GM19099 (cell line): ENCODE measurements around the gene PHF1.
A peak's percentile ranks its signal among the peaks of the same experiment; 100 is the strongest.

ENCODE experiments used
- POLR2A ChIP-seq: IDR thresholded peaks from 3 replicates; pipeline ENCODE4 v1.6.1; 2011; ENCODE audit warnings: low read depth; ENCODE audit not compliant: insufficient read length; ENCODE audit errors: extremely low read depth

PHF1 gene

GRCh38 chr6:33416386-33417127 lies 5.7 kb downstream of the PHF1 start:
- TF ChIP-seq POLR2A: peak; percentile 32

GRCh38 chr6:33417128-33417902 lies 6.5 kb downstream of the PHF1 start:
- TF ChIP-seq POLR2A: no peak

- TF ChIP-seq POLR2A: peak; percentile 79
Observed at GRCh38 chr6:33417903-33418689, 7.3 kb downstream of the PHF1 start, which contains the start of gene CUTA. CUTA (minus strand) TSS chr6:33418107; CDS start chr6:33418000, 107 bp downstream.

GRCh38 chr6:33418690-33419291 lies 8.0 kb downstream of the PHF1 start:
- no peak for TF ChIP-seq POLR2A

GRCh38 chr6:33419580-33420490 lies 9.0 kb downstream of the PHF1 start, which contains the start of gene SYNGAP1:
SYNGAP1 (plus strand) TSS chr6:33420065; CDS start chr6:33420265, 200 bp downstream.
- TF ChIP-seq POLR2A: no peak

GRCh38 chr6:33420491-33421343 lies 9.9 kb downstream of the PHF1 start:
- no peak for TF ChIP-seq POLR2A

- no peak for TF ChIP-seq POLR2A
Observed at GRCh38 chr6:33421344-33421643, 10.5 kb downstream of the PHF1 start.

GRCh38 chr6:33423777-33424176 lies 13.0 kb downstream of the PHF1 start:
- no peak for TF ChIP-seq POLR2A

GRCh38 chr6:33424855-33425667 lies 14.2 kb downstream of the PHF1 start:
- TF ChIP-seq POLR2A: no peak

GRCh38 chr6:33425668-33426577 lies 15.1 kb downstream of the PHF1 start:
- peak; percentile 69 for TF ChIP-seq POLR2A
